GM19395 (cell line): Measurements from ENCODE around the gene GJA3.
A peak's percentile ranks its signal among the peaks of the same experiment; 100 is the strongest.
"Not testable (repeated sequence)": the region's sequence is repeated elsewhere in the genome, so short reads cannot be mapped to it uniquely, and the experiment has no call there.

Experiments
- ATAC-seq: cut with Tn5 transposase; IDR thresholded peaks from one replicate; pipeline ENCODE4 v1.9.1; 2021; ENCODE audit warnings: mild to moderate bottlenecking, moderate library complexity; ENCODE audit not compliant: unreplicated experiment

The GJA3 gene

GRCh38 chr13:20153290-20153689 lies 7.6 kb downstream of the GJA3 start:
- ATAC-seq, result not testable (repeated sequence)

GRCh38 chr13:20151612-20152011 lies 9.2 kb downstream of the GJA3 start:
- no peak for ATAC-seq

- no peak for ATAC-seq
These were observed 9.8 kb downstream of the GJA3 start for GRCh38 chr13:20151016-20151415.

GRCh38 chr13:20150561-20150960 lies 10.3 kb downstream of the GJA3 start:
- no peak for ATAC-seq

DNA sequence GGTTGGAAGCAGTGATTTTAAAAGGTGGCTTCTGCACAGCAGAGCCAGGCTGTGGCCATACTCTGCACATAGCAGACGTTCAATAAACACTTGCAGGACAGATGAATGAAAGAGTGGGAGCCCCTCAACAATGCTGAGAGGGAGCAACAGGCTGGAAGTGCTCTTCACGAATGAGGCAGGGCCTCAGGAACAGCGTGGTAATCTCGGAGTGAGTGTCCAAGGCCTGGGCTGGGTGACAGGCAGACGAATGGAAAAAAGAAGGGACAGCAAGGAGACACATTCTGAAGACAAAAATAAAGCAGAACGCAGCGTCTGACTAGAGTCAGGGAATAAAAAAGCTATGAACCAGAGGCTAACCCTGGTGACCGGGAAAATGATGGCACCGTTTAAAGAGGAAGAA lies 11.1 kb downstream of the GJA3 start:
- no peak for ATAC-seq

DNA sequence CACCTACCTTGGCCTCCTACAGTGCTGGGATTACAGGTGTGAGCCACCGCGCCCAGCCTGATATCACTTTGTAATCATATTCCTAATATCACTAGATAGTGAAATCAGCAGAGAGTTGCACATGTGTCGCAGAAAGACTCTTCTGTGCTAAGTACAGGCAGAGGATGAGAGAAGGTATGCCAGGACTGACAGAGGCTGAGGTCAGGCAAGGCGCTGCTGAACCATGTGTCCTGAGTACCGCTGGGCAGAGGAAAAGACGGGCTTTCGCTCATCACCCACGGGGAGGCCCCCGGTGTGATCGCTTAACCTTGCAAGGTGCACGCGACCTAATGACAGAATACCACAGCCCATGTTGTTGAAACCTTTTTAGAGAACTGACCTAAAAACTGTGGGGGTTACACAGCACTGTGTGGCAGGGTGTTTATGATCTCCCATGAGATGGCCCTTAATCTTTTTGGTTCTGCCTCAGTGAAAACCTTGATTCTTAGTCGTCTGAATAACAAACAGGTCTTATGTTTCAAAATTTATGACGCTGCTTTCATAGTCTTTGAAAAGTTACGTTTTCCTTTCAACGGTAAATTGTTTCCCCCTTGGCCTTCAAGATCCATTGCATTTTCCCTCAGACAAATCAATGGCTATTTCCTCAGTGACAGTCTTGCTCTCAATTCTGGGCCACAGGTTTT lies 12.2 kb downstream of the GJA3 start:
- no peak for ATAC-seq

DNA sequence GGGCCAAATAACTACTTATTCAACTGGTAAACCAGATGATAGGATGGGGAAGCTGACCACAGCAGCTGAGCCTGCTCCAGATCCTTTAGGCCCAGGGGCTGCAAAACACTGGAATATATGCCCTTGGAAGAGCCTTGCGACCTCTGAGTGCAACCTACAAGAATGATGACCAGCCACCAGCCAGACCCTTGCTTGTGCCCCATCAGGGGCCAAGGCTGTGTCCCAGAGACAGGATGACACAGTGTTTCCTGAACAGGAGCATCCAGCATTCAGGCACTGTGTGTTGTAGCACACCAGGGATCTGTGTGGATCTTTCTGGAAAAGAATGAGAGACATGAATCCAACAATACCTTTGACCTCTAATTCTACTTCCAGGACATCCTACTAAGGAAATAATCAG lies 14.5 kb downstream of the GJA3 start:
- ATAC-seq, result no peak

DNA sequence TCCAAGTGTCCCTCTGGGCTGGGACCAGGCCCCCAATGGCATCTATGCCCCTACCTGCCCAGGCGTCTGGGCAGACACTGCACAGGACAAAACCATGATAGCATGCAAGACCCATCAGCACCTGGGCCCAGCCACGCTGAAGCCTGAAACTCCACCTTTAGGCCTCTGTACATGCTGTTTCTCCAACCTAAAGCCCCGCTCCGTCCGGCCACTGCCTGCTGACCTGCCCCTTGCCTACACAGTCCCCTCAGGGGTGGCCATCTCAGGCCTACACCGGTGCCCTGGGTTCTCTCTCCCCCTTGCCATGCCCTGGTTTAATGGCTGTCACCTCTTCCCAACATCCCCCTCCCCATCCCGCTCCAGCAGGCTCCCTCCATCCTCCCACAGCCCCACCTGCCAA lies 15.3 kb downstream of the GJA3 start:
- ATAC-seq, result no peak

DNA sequence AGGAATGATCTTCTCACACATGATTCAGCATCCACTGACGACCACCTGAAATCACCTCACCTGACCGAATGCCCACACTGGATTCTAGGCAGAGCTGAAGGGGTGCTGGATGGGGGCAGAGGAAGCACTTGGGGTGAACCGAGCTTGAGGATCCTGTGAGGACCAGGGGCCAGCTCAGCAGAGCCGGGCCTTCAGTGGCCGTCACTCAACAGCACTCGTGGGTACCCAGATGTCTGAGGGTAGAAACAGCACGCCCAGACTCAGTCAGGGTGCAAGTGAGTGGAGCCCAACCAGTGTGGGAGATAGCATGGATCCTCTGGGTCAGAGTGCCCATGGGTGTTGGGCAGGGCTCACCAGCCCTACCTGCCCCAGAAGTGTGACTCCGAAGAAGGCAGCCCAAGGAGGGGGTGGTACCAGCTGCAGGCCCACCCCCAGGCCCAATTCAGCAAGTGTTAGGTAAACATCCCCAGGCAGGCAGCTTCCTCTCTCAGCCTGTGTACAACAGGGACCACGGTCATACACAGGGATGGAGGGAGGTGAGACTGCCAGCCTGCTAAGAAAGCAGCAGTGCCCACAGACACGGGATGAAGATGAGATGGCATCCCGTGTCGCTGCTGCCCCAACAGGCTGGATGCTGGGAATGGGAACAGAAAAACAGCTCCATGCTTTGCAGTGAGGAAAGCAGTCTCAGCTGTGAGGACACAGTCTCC lies 16.6 kb downstream of the GJA3 start:
- no peak for ATAC-seq

DNA sequence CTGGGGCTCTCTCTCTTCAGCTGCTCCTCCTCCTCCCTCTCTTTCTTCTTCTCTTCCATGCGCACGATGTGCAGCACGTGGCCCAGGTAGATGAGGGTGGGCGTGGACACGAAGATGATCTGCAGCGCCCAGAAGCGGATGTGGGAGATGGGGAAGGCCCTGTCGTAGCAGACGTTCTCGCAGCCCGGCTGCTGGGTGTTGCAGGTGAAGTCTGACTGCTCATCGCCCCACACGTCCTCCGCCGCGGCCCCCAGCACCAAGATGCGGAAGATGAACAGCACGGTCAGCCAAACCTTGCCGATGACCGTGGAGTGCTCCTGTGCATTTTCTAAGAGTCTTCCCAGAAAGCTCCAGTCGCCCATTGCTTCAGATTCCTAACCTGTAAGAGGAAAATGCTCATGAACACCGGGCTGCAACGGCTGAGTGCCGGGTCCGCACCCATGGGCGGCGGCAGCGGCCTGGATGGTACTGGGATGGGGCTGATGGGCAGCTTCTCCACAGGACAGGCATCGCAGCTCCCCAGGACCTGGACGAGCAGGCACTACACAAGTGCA lies 17.8 kb downstream of the GJA3 start:
- no peak for ATAC-seq

DNA sequence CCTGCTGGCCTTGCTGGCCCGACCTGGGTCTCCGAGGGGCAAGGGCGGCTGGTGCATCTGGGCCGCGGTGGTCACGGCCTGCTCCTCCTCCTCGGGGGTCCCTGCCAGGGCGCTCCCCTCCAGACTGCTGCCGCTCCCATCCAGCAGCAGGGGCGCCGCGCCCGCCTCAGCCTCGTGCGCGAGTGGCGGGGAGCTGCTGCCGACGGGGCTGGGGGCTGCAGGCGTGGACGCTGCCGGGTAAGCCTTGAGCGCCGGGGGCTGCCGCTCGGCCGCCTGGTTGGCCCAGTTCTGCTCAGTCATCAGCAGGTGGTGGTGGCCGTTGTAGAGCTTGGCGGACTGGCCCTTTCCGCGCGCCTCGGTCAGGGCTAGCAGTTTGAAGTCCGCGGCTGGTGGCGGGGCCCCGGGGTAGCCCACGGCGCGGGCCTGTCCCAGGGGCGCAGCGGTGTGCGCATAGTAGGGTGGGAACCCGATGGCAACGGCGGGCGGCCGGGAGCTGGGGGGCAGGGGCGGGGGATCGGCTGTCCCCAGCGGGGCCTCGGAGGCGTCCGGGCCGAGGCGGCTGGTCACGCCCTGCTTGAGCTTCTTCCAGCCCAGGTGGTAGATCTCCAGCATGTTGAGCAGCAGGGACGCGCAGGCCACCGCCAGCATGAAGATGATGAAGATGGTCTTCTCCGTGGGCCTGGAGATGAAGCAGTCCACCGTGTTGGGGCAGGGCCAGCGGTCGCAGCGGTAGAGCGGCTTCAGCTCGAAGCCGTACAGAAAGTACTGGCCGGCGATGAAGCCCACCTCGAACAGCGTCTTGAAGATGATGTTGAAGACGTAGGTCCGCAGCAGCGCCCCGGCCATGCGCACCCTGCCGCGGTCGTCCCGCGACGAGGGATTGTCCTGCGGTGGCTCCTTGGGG lies 18.6 kb downstream of the GJA3 start:
- ATAC-seq, result no peak

DNA sequence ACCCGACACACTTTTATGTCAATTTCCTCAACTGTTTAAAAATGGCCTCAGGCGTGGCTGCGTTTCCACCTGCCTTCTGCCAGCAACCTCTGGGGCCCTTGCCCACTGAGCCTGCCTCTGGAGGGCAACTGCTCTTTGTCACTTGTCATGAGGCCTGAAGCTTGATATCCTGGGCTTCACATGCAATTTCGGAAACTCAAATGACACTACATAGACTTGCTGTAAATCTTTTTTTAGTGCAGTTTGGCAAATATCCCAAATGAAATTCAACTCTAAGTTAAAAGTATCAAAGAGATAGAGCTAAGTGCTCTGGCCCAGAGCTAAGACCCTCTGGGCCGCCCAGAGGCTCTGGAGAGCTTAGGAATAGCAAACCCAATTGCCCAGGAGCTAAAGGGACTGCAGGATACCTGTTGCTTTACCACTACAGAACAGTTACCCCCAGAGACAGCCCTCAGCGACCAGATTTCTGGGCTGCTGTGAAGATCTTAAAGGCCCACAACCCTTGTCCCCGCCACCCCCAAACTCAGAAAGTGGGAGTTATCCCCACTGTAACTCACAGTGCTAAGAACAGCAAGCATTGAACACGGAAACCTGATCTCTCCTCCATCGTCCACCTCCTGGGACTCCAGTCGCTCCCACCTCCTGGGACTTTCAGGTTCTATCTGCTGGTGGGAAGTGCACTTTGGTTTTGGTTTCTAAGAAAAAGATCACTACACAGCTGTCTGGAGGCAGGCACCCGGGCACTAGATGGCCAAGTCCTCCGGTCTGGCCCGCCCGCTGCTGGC lies 19.4 kb downstream of the GJA3 start:
- ATAC-seq, result no peak

- ATAC-seq, result no peak
These were observed 20.4 kb downstream of the GJA3 start for GRCh38 chr13:20140487-20140886.

- ATAC-seq, result no peak
These were observed 23.0 kb downstream of the GJA3 start for GRCh38 chr13:20137875-20138274.

- ATAC-seq, result peak; percentile 60
These were observed 23.8 kb downstream of the GJA3 start for GRCh38 chr13:20136781-20137703.

DNA sequence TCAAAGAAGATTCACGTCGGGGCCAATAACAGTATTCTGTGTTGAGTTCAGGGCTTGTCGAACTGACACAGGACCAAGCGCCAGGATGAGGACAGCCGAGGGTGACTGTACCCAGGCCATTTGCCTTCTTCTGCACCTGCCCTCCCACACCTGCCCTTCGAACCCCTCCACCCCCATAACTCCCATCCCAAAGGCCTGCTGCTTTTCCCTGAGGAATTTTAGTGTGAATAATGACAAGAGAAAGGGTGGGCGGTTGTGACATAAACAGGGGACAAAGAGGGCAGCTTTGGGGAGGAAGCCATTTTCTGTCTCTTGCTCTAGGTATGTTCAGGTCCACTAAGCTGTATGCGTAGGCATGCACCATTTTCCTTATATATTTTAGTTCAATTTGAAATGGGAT lies 26.1 kb downstream of the GJA3 start:
- ATAC-seq, result no peak

GRCh38 chr13:20132052-20132634 lies 28.7 kb downstream of the GJA3 start:
- no peak for ATAC-seq

GRCh38 chr13:20131057-20131832 lies 29.6 kb downstream of the GJA3 start:
- no peak for ATAC-seq
